Neuronal stem cell (in vitro differentiated cells): Measurements from ENCODE around the gene RPGR.

Experiments
- DNase-seq: peaks from one replicate; pipeline ENCODE4 v3.0.0-alpha.2; 2013; ENCODE audit warnings: low spot score
- H2AFZ ChIP-seq: one replicate; pipeline ENCODE4 v1.6.1; 2013; ENCODE audit warnings: mild to moderate bottlenecking, low read length, inconsistent platforms
- H2AK5ac ChIP-seq: 2 replicates; pipeline ENCODE4 v1.6.1; 2013; ENCODE audit warnings: low read depth, mild to moderate bottlenecking, inconsistent platforms, low read length, moderate library complexity, mixed read lengths
- H2BK120ac ChIP-seq: 2 replicates; pipeline ENCODE4 v1.6.1; 2013; ENCODE audit warnings: low read depth, mild to moderate bottlenecking, inconsistent platforms, low read length, moderate library complexity, mixed read lengths
- H2BK12ac ChIP-seq: one replicate; pipeline ENCODE4 v1.6.1; 2013; ENCODE audit warnings: low read length, inconsistent platforms
- H2BK15ac ChIP-seq: 2 replicates; pipeline ENCODE4 v1.6.1; 2013; ENCODE audit warnings: mild to moderate bottlenecking, low read length, inconsistent platforms, mixed read lengths
- H2BK5ac ChIP-seq: one replicate; pipeline ENCODE4 v1.6.1; 2013; ENCODE audit warnings: inconsistent platforms, mild to moderate bottlenecking, low read length, moderate library complexity
- H3K14ac ChIP-seq: one replicate; pipeline ENCODE4 v1.6.1; 2013; ENCODE audit warnings: low read length, inconsistent platforms
- H3K18ac ChIP-seq: 2 replicates; pipeline ENCODE4 v1.6.1; 2013; ENCODE audit warnings: low read length, inconsistent platforms
- H3K23ac ChIP-seq: 2 replicates; pipeline ENCODE4 v1.6.1; 2013; ENCODE audit warnings: low read depth, mild to moderate bottlenecking, mixed read lengths, low read length, inconsistent platforms; ENCODE audit not compliant: poor library complexity
- H3K27ac ChIP-seq: replicated peaks from 3 replicates; pipeline ENCODE4 v1.5.1; 2013; ENCODE audit warnings: low read length, inconsistent platforms
- H3K27me3 ChIP-seq, 3 experiments: 2 replicates each; pipeline ENCODE4 v1.6.1; 2013; ENCODE audit warnings: low read length in 3 of 3, mild to moderate bottlenecking in 2 of 3, inconsistent platforms in 1 of 3, low read depth in 1 of 3, mixed read lengths in 1 of 3, moderate library complexity in 1 of 3; ENCODE audit not compliant: control insufficient read depth in 3 of 3, insufficient read depth in 3 of 3
- H3K36me3 ChIP-seq, 2 donors: replicated peaks in 1 of 2; 2 replicates each; pipeline ENCODE4 v1.6.1; 2013; ENCODE audit warnings: low read length in 2 of 2; ENCODE audit not compliant: control insufficient read depth in 2 of 2, insufficient read depth in 2 of 2
- H3K4ac ChIP-seq: 2 replicates; pipeline ENCODE4 v1.6.1; 2013; ENCODE audit warnings: inconsistent platforms, mild to moderate bottlenecking, low read length, moderate library complexity
- H3K4me1 ChIP-seq, 2 donors: 1 replicate in 1 of 2; 2 replicates in 1 of 2; pipeline ENCODE4 v1.6.1; 2013; ENCODE audit warnings: low read length in 2 of 2, low read depth in 1 of 2; ENCODE audit not compliant: control insufficient read depth in 2 of 2, insufficient read depth in 1 of 2
- H3K4me2 ChIP-seq: one replicate; pipeline ENCODE4 v1.6.1; 2013; ENCODE audit warnings: mild to moderate bottlenecking, low read length, inconsistent platforms; ENCODE audit not compliant: insufficient read depth, poor library complexity, severe bottlenecking
- H3K4me3 ChIP-seq, 2 donors: 2 replicates each; pipeline ENCODE4 v1.5.1; 2013; ENCODE audit warnings: low read length in 2 of 2, mild to moderate bottlenecking in 2 of 2, inconsistent platforms in 1 of 2, moderate library complexity in 1 of 2
- H3K79me1 ChIP-seq: one replicate; pipeline ENCODE4 v1.6.1; 2013; ENCODE audit warnings: low read depth, mild to moderate bottlenecking, inconsistent platforms, low read length, moderate library complexity
- H3K9ac ChIP-seq: one replicate; pipeline ENCODE4 v1.6.1; 2013; ENCODE audit warnings: mild to moderate bottlenecking, low read depth, low read length, inconsistent platforms; ENCODE audit not compliant: poor library complexity
- H3K9me3 ChIP-seq, 2 donors: replicated peaks in 1 of 2; 2 replicates each; pipeline versions ENCODE3 to v1.6.1; 2013; ENCODE audit warnings: low read length in 2 of 2, mild to moderate bottlenecking in 2 of 2, inconsistent platforms in 1 of 2, low read depth in 1 of 2, mixed read lengths in 1 of 2, moderate library complexity in 1 of 2; ENCODE audit not compliant: control insufficient read depth in 2 of 2, insufficient read depth in 1 of 2
- H4K8ac ChIP-seq: one replicate; pipeline ENCODE4 v1.6.1; 2013; ENCODE audit warnings: low read depth, mild to moderate bottlenecking, inconsistent platforms, low read length, moderate library complexity
- H4K91ac ChIP-seq: one replicate; pipeline ENCODE4 v1.6.1; 2013; ENCODE audit warnings: low read length, low read depth, mild to moderate bottlenecking, inconsistent platforms; ENCODE audit not compliant: poor library complexity
- WGBS, 2 donors: extraction: QIAGEN DNeasy Blood & Tissue Kit; methylation state at CpG; one replicate each; pipeline ENCODE4 v1.1.7; 2013; ENCODE audit warnings: missing lambda C conversion rate in 2 of 2, mixed read lengths in 1 of 2; ENCODE audit not compliant: insufficient read length in 2 of 2, insufficient replicate concordance in 1 of 2; ENCODE audit errors: extremely low coverage in 2 of 2; 5-methylcytosine and 5-hydroxymethylcytosine counted together

The RPGR gene

DNA sequence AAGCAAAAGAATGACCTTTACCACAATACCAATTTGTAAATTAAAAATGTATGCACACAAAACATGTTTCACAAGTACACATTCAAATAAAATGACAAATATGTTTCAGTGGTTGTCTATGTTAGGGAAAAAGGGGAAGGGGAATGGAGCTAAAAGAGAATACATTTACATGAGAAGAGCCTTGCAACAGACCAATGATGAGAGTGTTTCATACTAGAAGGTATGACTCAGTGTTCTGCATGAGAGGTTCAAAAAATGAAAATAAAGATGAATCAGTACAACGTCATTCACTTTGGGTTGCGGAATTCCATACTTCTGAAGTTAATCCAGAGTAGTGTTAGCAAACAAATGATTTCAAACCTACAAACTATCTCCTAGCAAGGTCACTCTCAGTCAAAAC lies 51.7 kb downstream of the RPGR start:
- H2AK5ac ChIP-seq: no peak overlapping the region
- H4K8ac ChIP-seq: no peak overlapping the region
- H3K27ac ChIP-seq: no peak overlapping the region
- DNase-seq: no peak
- H3K23ac ChIP-seq: no peak overlapping the region
- H3K4me1 ChIP-seq: no peaks in the 10 kb centered on the region
- no peak overlapping the region for H2BK12ac ChIP-seq
- H3K14ac ChIP-seq: no peak overlapping the region
- no peak overlapping the region for H4K91ac ChIP-seq
- H3K9ac ChIP-seq: no peak overlapping the region
- no peaks in the 10 kb centered on the region for H3K9me3 ChIP-seq
- no peak overlapping the region for H2AFZ ChIP-seq
- no peak overlapping the region for H3K18ac ChIP-seq
- no CpG with 5 or more reads among the region's 2 CpGs for WGBS, 2 donors
- no peaks in the 10 kb centered on the region for H3K36me3 ChIP-seq
- no peak overlapping the region for H3K4ac ChIP-seq
- no peak overlapping the region for H3K4me3 ChIP-seq
- H2BK15ac ChIP-seq: no peak overlapping the region
- H3K4me2 ChIP-seq: no peak overlapping the region
- H3K27me3 ChIP-seq: no peaks in the 10 kb centered on the region
- H3K79me1 ChIP-seq: no peaks in the 10 kb centered on the region
- H2BK120ac ChIP-seq: no peak overlapping the region
- H2BK5ac ChIP-seq: no peak overlapping the region

DNA sequence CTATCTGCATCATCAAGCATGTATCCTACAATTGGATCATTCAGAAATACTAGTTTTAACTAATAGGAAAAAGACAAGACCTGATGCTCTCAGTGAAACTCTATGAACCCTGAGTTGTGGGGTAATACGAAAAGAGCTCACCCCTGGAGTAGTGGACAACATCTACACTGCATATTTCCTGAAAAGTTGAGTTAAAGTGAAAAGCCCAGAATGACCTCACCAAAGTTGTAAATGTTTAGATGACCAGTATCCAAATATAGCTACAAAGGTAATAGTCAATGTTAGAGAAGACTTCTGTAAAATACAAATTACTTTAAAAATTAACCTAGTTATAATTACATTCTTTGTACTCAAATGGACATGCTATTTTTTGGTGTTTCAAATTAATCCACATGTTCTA lies 53.9 kb downstream of the RPGR start:
- no peaks in the 10 kb centered on the region for H3K27me3 ChIP-seq
- no peaks in the 10 kb centered on the region for H3K4me1 ChIP-seq
- H3K9ac ChIP-seq: no peak overlapping the region
- no peaks in the 10 kb centered on the region for H3K36me3 ChIP-seq
- H4K8ac ChIP-seq: no peak overlapping the region
- no peak overlapping the region for H4K91ac ChIP-seq
- H2AK5ac ChIP-seq: no peak overlapping the region
- no peak overlapping the region for H3K23ac ChIP-seq
- H3K9me3 ChIP-seq: no peaks in the 10 kb centered on the region
- no peaks in the 10 kb centered on the region for H3K79me1 ChIP-seq
- no peak overlapping the region for H3K4me2 ChIP-seq
- DNase-seq: no peak
- no peak overlapping the region for H3K4ac ChIP-seq
- H2BK15ac ChIP-seq: no peak overlapping the region
- no peak overlapping the region for H3K14ac ChIP-seq
- no peak overlapping the region for H2BK120ac ChIP-seq
- no peak overlapping the region for H3K27ac ChIP-seq
- no peak overlapping the region for H2BK5ac ChIP-seq
- WGBS, 2 donors: no CpG with 5 or more reads among the region's 1 CpG
- H3K18ac ChIP-seq: no peak overlapping the region
- no peak overlapping the region for H2BK12ac ChIP-seq
- H3K4me3 ChIP-seq: no peak overlapping the region
- H2AFZ ChIP-seq: no peak overlapping the region

DNA sequence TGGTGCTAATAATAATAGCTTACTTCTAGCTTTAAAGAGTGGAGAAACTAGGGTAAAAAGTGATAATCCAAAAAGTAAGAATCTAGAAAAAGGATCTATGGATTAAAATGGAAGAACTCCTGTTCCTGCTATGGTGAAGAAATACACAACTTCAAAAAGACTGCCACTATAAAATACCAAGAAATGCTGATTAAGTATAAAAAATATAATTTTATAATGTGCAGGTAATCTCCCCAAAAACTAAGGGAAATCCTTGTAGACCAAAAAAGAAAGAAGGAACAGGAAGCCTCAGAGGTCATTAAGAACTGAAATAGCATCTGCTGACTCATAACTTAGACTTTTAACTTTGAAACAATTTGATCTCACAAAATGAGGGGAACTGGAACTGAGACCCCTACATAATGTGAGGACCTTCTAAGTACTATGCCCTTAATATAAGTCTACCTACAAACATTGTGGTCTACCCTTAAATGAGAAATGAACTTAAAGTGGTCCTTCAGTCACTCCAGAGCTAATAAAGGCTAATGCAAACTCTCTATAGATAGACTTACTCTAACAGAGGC lies 56.1 kb downstream of the RPGR start:
- no peak overlapping the region for H2AFZ ChIP-seq

DNA sequence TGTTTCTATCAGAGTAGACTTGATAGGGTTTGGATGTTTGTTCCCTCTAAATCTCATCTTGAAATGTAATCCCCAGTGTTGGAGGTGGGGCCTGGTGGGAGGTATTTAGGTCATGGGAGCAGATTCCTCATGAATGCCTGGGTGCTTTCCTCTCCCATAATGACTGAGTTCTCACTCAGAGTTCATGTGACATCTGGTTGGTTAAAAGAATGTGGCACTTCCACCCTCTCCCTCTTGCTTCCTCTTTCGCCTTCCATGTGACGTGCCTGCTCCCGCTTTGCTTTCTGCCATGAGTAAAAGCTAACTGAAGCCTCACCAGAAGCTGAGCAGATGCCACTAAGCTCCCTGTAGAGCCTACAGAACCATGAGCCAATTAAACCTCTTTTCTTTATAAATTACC lies 59.3 kb downstream of the RPGR start:
- H4K8ac ChIP-seq: no peak overlapping the region
- H2AFZ ChIP-seq: no peak overlapping the region
- no peaks in the 10 kb centered on the region for H3K27me3 ChIP-seq
- H3K9me3 ChIP-seq: no peaks in the 10 kb centered on the region
- H2BK5ac ChIP-seq: no peak overlapping the region
- H2AK5ac ChIP-seq: no peak overlapping the region
- H3K4me1 ChIP-seq: no peaks in the 10 kb centered on the region
- no peaks in the 10 kb centered on the region for H3K36me3 ChIP-seq
- H2BK12ac ChIP-seq: no peak overlapping the region
- no CpG with 5 or more reads among the region's 3 CpGs for WGBS, 2 donors
- no peak overlapping the region for H3K4ac ChIP-seq
- no peak overlapping the region for H3K14ac ChIP-seq
- H3K4me3 ChIP-seq: no peak overlapping the region
- H3K23ac ChIP-seq: no peak overlapping the region
- H3K18ac ChIP-seq: no peak overlapping the region
- DNase-seq: no peak
- no peak overlapping the region for H3K27ac ChIP-seq
- no peak overlapping the region for H2BK120ac ChIP-seq
- no peak overlapping the region for H3K9ac ChIP-seq
- H2BK15ac ChIP-seq: no peak overlapping the region
- H3K4me2 ChIP-seq: no peak overlapping the region
- H4K91ac ChIP-seq: no peak overlapping the region
- H3K79me1 ChIP-seq: no peaks in the 10 kb centered on the region

More for the DNA sequence above, 56.1 kb downstream of the RPGR start:
- Histone ChIP-seq H2BK5ac (no peak overlapping the region), H3K4me1 (no peaks in the 10 kb centered on the region), H2BK15ac (no peak overlapping the region), H4K91ac (no peak overlapping the region), H3K4me3 (no peak overlapping the region), H3K79me1 (no peaks in the 10 kb centered on the region), H3K36me3 (no peaks in the 10 kb centered on the region), H3K4ac (no peak overlapping the region), H4K8ac (no peak overlapping the region), H2AK5ac (no peak overlapping the region), H3K27me3 (no peaks in the 10 kb centered on the region), H3K9ac (no peak overlapping the region), H3K14ac (no peak overlapping the region), H3K4me2 (no peak overlapping the region), H3K9me3 (no peaks in the 10 kb centered on the region), H3K18ac (no peak overlapping the region), H3K23ac (no peak overlapping the region), H2BK120ac (no peak overlapping the region), H2BK12ac (no peak overlapping the region), H3K27ac (no peak overlapping the region)
- no peak for DNase-seq
